ENCODE data around the gene PACS2. TPM values are rescaled to one million over a fixed set of nuclear protein-coding genes. Genes with fewer than 3 reads are reported as not detected.

Gene PACS2
- polyA plus RNA-seq, 1 of the 3 experiments (the other 2 are of a cell fraction), result 42.7 TPM

DNA sequence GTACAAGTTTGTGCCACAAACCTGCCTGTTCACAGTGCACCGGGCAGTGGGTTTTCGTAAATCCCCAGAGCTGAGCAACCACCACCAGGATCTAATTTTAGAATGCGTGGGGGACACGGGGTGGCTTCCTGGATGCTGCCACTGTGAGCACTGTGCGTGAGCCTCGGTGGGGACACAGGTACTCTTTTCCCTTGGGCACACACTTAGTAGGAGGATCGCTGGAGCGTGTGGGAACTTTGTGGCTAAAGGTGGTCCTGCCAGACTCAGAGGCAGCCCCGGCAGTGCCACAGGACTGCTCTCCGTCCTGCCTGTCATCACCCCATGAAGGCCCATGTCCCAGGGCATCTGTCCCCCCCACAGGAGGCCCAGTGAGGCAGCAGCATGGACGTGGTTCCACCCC is 45.1 kb upstream of the PACS2 start:
- Histone ChIP-seq H3K9me3 (no peaks in the 10 kb centered on the region), H3K9me2 (no peaks in the 10 kb centered on the region), H4K20me1 (ENCODE audit: insufficient read depth) (0 out of 2 replicates have a peak, but pooled peaks cover 4% of the 10 kb centered on the region), H3K36me3 (replicated peaks in 1 of 2; ENCODE audit: control insufficient read depth in 1 of 2, insufficient read depth in 2 of 2, low read length in 1 of 2) (peaks cover 2 to 3% of the 10 kb centered on the region in 2 experiments), H3K27ac (ENCODE audit: low read depth in 2 of 2, low read length in 1 of 2) (no peak overlapping the region), H3K4me1 (ENCODE audit: control insufficient read depth in 1 of 2, insufficient read depth in 2 of 2, low read depth in 1 of 2, low read length in 1 of 2) (peaks cover 0 to 11% of the 10 kb centered on the region in 2 experiments; a peak in 1 of 4 replicates), H3F3A (replicated peaks; ENCODE audit: insufficient read depth) (no peaks in the 10 kb centered on the region), H3K9ac (no peak overlapping the region), H3K27me3 (ENCODE audit: insufficient read depth) (no peaks in the 10 kb centered on the region), H3K4me3 (ENCODE audit: low read depth in 2 of 2, low read length in 1 of 2) (no peak overlapping the region), H3K4me2 (no peak overlapping the region), H2AFZ (ENCODE audit: low read depth) (no peak overlapping the region), H3K79me2 (ENCODE audit: insufficient read depth) (peaks cover 10% of the 10 kb centered on the region; the same call in 1 of the 2 replicates)
- POLR2A ChIA-PET, result no interaction called here
- WGBS (ENCODE audit: low lambda C conversion rate), result 94% methylated on average over 7 of the region's 11 CpGs
- DNase-seq, result no peak
- CTCF ChIA-PET, result interaction anchor here (0.7 to 1.6 kb wide), 6 partner anchors 9 to 102 kb away, joined by 3 to 4 read pairs (median 4); no protein-coding TSS in a partner anchor
- TF ChIP-seq TAF1 (IDR thresholded peaks at IDR 0.05; ENCODE audit: borderline replicate concordance, low read depth, low read length), result no peak
- TF ChIP-seq, protein P1, sequence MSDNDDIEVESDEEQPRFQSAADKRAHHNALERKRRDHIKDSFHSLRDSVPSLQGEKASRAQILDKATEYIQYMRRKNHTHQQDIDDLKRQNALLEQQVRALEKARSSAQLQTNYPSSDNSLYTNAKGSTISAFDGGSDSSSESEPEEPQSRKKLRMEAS (IDR thresholded peaks at IDR 0.05; ENCODE audit: low read depth), result no peak
- no peak for TF ChIP-seq FOXM1 (IDR thresholded peaks at IDR 0.05; ENCODE audit: low read depth)
- no peak for TF ChIP-seq NRF1 (IDR thresholded peaks at IDR 0.05; ENCODE audit: low read depth, low read length)
- no peak for TF ChIP-seq GABPA (IDR thresholded peaks at IDR 0.05; ENCODE audit: low read depth)
- TF ChIP-seq TCF12 (IDR thresholded peaks at IDR 0.05), result no peak
- TF ChIP-seq, protein P2, sequence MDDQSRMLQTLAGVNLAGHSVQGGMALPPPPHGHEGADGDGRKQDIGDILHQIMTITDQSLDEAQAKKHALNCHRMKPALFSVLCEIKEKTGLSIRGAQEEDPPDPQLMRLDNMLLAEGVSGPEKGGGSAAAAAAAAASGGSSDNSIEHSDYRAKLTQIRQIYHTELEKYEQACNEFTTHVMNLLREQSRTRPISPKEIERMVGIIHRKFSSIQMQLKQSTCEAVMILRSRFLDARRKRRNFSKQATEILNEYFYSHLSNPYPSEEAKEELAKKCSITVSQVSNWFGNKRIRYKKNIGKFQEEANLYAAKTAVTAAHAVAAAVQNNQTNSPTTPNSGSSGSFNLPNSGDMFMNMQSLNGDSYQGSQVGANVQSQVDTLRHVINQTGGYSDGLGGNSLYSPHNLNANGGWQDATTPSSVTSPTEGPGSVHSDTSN (IDR thresholded peaks at IDR 0.05), result no peak
- TF ChIP-seq FOSL2 (IDR thresholded peaks at IDR 0.05; ENCODE audit: borderline replicate concordance, low read depth), result no peak
- TF ChIP-seq, protein P3, sequence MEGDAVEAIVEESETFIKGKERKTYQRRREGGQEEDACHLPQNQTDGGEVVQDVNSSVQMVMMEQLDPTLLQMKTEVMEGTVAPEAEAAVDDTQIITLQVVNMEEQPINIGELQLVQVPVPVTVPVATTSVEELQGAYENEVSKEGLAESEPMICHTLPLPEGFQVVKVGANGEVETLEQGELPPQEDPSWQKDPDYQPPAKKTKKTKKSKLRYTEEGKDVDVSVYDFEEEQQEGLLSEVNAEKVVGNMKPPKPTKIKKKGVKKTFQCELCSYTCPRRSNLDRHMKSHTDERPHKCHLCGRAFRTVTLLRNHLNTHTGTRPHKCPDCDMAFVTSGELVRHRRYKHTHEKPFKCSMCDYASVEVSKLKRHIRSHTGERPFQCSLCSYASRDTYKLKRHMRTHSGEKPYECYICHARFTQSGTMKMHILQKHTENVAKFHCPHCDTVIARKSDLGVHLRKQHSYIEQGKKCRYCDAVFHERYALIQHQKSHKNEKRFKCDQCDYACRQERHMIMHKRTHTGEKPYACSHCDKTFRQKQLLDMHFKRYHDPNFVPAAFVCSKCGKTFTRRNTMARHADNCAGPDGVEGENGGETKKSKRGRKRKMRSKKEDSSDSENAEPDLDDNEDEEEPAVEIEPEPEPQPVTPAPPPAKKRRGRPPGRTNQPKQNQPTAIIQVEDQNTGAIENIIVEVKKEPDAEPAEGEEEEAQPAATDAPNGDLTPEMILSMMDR (IDR thresholded peaks at IDR 0.05), result no peak
- TF ChIP-seq, protein P4, sequence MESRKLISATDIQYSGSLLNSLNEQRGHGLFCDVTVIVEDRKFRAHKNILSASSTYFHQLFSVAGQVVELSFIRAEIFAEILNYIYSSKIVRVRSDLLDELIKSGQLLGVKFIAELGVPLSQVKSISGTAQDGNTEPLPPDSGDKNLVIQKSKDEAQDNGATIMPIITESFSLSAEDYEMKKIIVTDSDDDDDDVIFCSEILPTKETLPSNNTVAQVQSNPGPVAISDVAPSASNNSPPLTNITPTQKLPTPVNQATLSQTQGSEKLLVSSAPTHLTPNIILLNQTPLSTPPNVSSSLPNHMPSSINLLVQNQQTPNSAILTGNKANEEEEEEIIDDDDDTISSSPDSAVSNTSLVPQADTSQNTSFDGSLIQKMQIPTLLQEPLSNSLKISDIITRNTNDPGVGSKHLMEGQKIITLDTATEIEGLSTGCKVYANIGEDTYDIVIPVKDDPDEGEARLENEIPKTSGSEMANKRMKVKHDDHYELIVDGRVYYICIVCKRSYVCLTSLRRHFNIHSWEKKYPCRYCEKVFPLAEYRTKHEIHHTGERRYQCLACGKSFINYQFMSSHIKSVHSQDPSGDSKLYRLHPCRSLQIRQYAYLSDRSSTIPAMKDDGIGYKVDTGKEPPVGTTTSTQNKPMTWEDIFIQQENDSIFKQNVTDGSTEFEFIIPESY (IDR thresholded peaks at IDR 0.05; ENCODE audit: borderline replicate concordance, low read depth), result no peak
- TF ChIP-seq, protein P5, sequence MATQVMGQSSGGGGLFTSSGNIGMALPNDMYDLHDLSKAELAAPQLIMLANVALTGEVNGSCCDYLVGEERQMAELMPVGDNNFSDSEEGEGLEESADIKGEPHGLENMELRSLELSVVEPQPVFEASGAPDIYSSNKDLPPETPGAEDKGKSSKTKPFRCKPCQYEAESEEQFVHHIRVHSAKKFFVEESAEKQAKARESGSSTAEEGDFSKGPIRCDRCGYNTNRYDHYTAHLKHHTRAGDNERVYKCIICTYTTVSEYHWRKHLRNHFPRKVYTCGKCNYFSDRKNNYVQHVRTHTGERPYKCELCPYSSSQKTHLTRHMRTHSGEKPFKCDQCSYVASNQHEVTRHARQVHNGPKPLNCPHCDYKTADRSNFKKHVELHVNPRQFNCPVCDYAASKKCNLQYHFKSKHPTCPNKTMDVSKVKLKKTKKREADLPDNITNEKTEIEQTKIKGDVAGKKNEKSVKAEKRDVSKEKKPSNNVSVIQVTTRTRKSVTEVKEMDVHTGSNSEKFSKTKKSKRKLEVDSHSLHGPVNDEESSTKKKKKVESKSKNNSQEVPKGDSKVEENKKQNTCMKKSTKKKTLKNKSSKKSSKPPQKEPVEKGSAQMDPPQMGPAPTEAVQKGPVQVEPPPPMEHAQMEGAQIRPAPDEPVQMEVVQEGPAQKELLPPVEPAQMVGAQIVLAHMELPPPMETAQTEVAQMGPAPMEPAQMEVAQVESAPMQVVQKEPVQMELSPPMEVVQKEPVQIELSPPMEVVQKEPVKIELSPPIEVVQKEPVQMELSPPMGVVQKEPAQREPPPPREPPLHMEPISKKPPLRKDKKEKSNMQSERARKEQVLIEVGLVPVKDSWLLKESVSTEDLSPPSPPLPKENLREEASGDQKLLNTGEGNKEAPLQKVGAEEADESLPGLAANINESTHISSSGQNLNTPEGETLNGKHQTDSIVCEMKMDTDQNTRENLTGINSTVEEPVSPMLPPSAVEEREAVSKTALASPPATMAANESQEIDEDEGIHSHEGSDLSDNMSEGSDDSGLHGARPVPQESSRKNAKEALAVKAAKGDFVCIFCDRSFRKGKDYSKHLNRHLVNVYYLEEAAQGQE (IDR thresholded peaks at IDR 0.05; ENCODE audit: low read depth, low read length), result no peak
- no peak for TF ChIP-seq RXRA (IDR thresholded peaks at IDR 0.05; ENCODE audit: borderline replicate concordance, low read depth)

Data from SK-N-SH (cell line).